ENCODE data around the gene RIT2. TPM values are rescaled to one million over a fixed set of nuclear protein-coding genes. Genes with fewer than 3 reads are reported as not detected.

RIT2 gene
- total and polyA plus RNA-seq, 2 experiments from 2014 or later = not detected

- Histone ChIP-seq H3K9me3 (ENCODE audit: low read depth) (no peaks in the 10 kb centered on the region), H3K27me3 (no peaks in the 10 kb centered on the region), H3K4me1 (ENCODE audit: low read depth) (no peaks in the 10 kb centered on the region), H3K36me3 (no peaks in the 10 kb centered on the region), H3K4me3 (no peak overlapping the region), H3K27ac (no peak overlapping the region)
- no peak for TF ChIP-seq CTCF (IDR thresholded peaks at IDR 0.05; ENCODE audit: low read depth, low read length)
- no peak for DNase-seq (ENCODE audit: low read depth in 1 of 2, low spot score in 1 of 2)
Measured at GRCh38 chr18:43092539-43092938, 22.9 kb downstream of the RIT2 start.

- no peak overlapping the region for H3K4me3 ChIP-seq
- no peak for TF ChIP-seq CTCF (IDR thresholded peaks at IDR 0.05; ENCODE audit: low read depth, low read length)
Measured at GRCh38 chr18:43081396-43081795, 34.1 kb downstream of the RIT2 start.

GRCh38 chr18:43080671-43081070 is 34.8 kb downstream of the RIT2 start:
- Histone ChIP-seq H3K9me3 (ENCODE audit: low read depth) (no peaks in the 10 kb centered on the region), H3K4me3 (no peak overlapping the region), H3K27ac (no peak overlapping the region), H3K4me1 (ENCODE audit: low read depth) (no peaks in the 10 kb centered on the region), H3K36me3 (no peaks in the 10 kb centered on the region), H3K27me3 (no peaks in the 10 kb centered on the region)
- no peak for DNase-seq (ENCODE audit: low read depth in 1 of 2, low spot score in 1 of 2)
- TF ChIP-seq CTCF (IDR thresholded peaks at IDR 0.05; ENCODE audit: low read depth, low read length) = no peak

More at GRCh38 chr18:43081396-43081795, 34.1 kb downstream of the RIT2 start:
- H3K9me3 ChIP-seq (ENCODE audit: low read depth) = no peaks in the 10 kb centered on the region
- no peaks in the 10 kb centered on the region for H3K27me3 ChIP-seq
- H3K4me1 ChIP-seq (ENCODE audit: low read depth) = no peaks in the 10 kb centered on the region
- no peak for DNase-seq (ENCODE audit: low read depth in 1 of 2, low spot score in 1 of 2)
- H3K36me3 ChIP-seq = no peaks in the 10 kb centered on the region
- H3K27ac ChIP-seq = no peak overlapping the region

GRCh38 chr18:43079422-43079821 is 36.1 kb downstream of the RIT2 start:
- TF ChIP-seq CTCF (IDR thresholded peaks at IDR 0.05; ENCODE audit: low read depth, low read length) = no peak
- no peaks in the 10 kb centered on the region for H3K27me3 ChIP-seq
- DNase-seq (ENCODE audit: low read depth in 1 of 2, low spot score in 1 of 2) = no peak
- no peaks in the 10 kb centered on the region for H3K36me3 ChIP-seq
- H3K4me1 ChIP-seq (ENCODE audit: low read depth) = no peaks in the 10 kb centered on the region
- no peaks in the 10 kb centered on the region for H3K9me3 ChIP-seq (ENCODE audit: low read depth)
- H3K4me3 ChIP-seq = no peak overlapping the region
- no peak overlapping the region for H3K27ac ChIP-seq

GRCh38 chr18:43078478-43079092 is 36.9 kb downstream of the RIT2 start:
- H3K4me1 ChIP-seq (ENCODE audit: low read depth) = no peaks in the 10 kb centered on the region
- no peak for TF ChIP-seq CTCF (IDR thresholded peaks at IDR 0.05; ENCODE audit: low read depth, low read length)
- no peak overlapping the region for H3K4me3 ChIP-seq
- H3K27me3 ChIP-seq = no peaks in the 10 kb centered on the region
- H3K36me3 ChIP-seq = no peaks in the 10 kb centered on the region
- no peaks in the 10 kb centered on the region for H3K9me3 ChIP-seq (ENCODE audit: low read depth)
- no peak overlapping the region for H3K27ac ChIP-seq
- peak in 1 of 2 donors; percentile 23 for DNase-seq (ENCODE audit: low read depth in 1 of 2, low spot score in 1 of 2)
